HL-60 (cell line): ENCODE results near the gene TRPV4.

Source experiments
- GABPA ChIP-seq: IDR thresholded peaks from 2 replicates; pipeline ENCODE4 v1.6.1; 2012; ENCODE audit warnings: low read depth
- POLR2AphosphoS5 ChIP-seq: IDR thresholded peaks from 2 replicates; pipeline ENCODE4 v1.6.1; 2012; ENCODE audit warnings: low read depth
- SPI1 ChIP-seq: IDR thresholded peaks from 2 replicates; pipeline ENCODE4 v1.6.1; 2012; ENCODE audit warnings: low read depth, mild to moderate bottlenecking, borderline replicate concordance
- TF ChIP-seq, protein P1 (sequence below): IDR thresholded peaks from one replicate; pipeline ENCODE4 v1.5.1; 2011; ENCODE audit warnings: low read length, control low read depth, inconsistent platforms; ENCODE audit not compliant: insufficient read depth

DNA sequence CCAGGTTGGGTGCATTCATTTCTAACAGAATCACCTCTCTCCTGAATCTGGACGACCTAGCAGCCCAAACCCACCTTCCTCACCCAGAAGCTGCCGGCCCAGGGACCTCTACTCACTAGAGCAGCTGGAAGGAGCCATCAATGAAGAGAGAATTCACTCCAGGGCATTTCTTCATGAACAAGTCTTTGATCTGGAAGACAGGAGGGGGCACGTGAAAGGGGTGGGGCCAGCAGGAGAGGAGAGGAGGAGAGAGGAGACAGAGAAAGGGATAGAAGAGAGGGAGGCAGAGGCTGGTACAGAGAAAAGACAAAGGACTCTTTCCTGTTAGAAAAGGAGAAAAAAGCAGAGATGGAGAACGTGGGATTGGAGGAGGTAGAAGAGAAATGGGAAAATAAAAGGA is 39.8 kb downstream of the TRPV4 start:
- TF ChIP-seq POLR2AphosphoS5, result no peak
- TF ChIP-seq, protein P1, sequence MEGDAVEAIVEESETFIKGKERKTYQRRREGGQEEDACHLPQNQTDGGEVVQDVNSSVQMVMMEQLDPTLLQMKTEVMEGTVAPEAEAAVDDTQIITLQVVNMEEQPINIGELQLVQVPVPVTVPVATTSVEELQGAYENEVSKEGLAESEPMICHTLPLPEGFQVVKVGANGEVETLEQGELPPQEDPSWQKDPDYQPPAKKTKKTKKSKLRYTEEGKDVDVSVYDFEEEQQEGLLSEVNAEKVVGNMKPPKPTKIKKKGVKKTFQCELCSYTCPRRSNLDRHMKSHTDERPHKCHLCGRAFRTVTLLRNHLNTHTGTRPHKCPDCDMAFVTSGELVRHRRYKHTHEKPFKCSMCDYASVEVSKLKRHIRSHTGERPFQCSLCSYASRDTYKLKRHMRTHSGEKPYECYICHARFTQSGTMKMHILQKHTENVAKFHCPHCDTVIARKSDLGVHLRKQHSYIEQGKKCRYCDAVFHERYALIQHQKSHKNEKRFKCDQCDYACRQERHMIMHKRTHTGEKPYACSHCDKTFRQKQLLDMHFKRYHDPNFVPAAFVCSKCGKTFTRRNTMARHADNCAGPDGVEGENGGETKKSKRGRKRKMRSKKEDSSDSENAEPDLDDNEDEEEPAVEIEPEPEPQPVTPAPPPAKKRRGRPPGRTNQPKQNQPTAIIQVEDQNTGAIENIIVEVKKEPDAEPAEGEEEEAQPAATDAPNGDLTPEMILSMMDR, result no peak
- TF ChIP-seq GABPA, result no peak
- no peak for TF ChIP-seq SPI1
